Measurements from ENCODE around the gene TNNC2. TPM values are rescaled to one million over a fixed set of nuclear protein-coding genes. Genes with fewer than 3 reads are reported as not detected.

Gene TNNC2
- total and polyA plus RNA-seq, 2 of the 13 experiments (the other 11 are each of a cell fraction or from before 2014, with no cell fraction given) = 1.8 to 4.7 TPM

DNA sequence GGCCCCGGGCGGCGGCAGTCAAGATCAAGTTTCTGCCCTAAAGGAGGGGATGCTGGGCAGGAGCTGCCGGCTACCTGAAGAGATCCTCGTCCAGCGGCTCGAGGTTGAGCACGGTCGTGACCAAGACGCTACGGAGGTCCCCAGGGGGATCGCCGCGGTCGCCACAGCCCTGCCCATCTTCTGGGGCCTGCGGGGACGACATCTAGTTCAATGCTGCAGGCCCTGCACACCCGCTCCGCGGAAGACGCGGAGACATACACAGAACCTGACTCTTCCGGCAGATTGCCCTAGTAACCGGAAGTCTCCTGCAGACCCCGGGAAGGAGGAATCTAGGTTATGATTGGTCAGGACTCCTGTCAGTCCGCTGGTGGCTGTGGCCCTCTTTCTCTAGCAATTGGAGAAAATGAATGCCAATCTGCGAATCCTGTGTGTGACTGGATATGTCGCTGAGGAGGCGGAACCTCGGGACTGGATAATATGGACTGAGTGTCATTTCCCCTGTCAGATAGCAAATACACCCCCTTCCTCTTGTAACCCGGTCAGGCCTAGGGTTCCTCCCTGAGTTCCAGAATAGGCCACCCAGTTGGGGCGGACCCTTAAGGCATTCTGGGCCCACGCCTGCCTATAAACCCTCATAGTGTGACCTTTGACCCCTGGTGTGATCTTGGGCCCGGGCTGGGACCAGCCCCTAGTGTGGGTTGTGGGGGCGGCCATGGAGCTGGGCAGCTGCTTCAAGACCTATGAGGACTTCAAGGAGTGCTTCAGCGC is 30.2 kb upstream of the TNNC2 start, which contains the start of the genes ACOT8 and ZSWIM3 (continued):
- TF ChIP-seq ZEB1 (IDR thresholded peaks at IDR 0.05; ENCODE audit: insufficient replicate concordance, low read depth) = peak; percentile 81
- peak; percentile 99 for TF ChIP-seq KAT8 (CRISPR knock-in tag; IDR thresholded peaks at IDR 0.05)
- 0 out of 2 replicates have a peak, but pooled peaks have one; percentile 27 for TF ChIP-seq ATAD3A (CRISPR knock-in tag; IDR thresholded peaks at IDR 0.05)
- TF ChIP-seq GATA4 (IDR thresholded peaks at IDR 0.05; ENCODE audit: borderline replicate concordance, low read depth) = peak; percentile 48
- TF ChIP-seq ZNF674 (CRISPR knock-in tag; IDR thresholded peaks at IDR 0.05; ENCODE audit: low read depth) = no peak; the same call in 1 of the 2 replicates
- no peak for TF ChIP-seq THYN1 (CRISPR knock-in tag; IDR thresholded peaks at IDR 0.05; ENCODE audit: borderline replicate concordance, low read depth)
- TF ChIP-seq PHF5A (CRISPR knock-in tag; IDR thresholded peaks at IDR 0.05; ENCODE audit: low read depth, unreplicated experiment) = no peak
- no peak for TF ChIP-seq DNMT3B (CRISPR knock-in tag; conservative IDR thresholded peaks at IDR 0.05)
- no peak for TF ChIP-seq ZFAT (CRISPR knock-in tag; conservative IDR thresholded peaks at IDR 0.05)
- peak; percentile 97; the same call in 1 of the 2 replicates for TF ChIP-seq ARID2 (CRISPR knock-in tag; IDR thresholded peaks at IDR 0.05; ENCODE audit: borderline replicate concordance)
- no peak for TF ChIP-seq PLRG1 (conservative IDR thresholded peaks at IDR 0.05)
- TF ChIP-seq ZNF530 (CRISPR knock-in tag; IDR thresholded peaks at IDR 0.05; ENCODE audit: low read depth) = peak; percentile 38; the same call in 1 of the 2 replicates
- peak; percentile 81 for TF ChIP-seq ZNF441 (CRISPR knock-in tag; IDR thresholded peaks at IDR 0.05; ENCODE audit: borderline replicate concordance)
- TF ChIP-seq ZBTB7B (CRISPR knock-in tag; IDR thresholded peaks at IDR 0.05) = peak; percentile 73; the same call in 1 of the 2 replicates
- TF ChIP-seq ZNF12 (CRISPR knock-in tag; IDR thresholded peaks at IDR 0.05) = peak; percentile 75
- TF ChIP-seq IKZF1 (IDR thresholded peaks at IDR 0.05) = no peak
- peak; percentile 6; the same call in 1 of the 2 replicates for TF ChIP-seq ESRRA (CRISPR knock-in tag; IDR thresholded peaks at IDR 0.05; ENCODE audit: low read depth)
- no peak for TF ChIP-seq CENPT (CRISPR knock-in tag; IDR thresholded peaks at IDR 0.05; ENCODE audit: low read depth)
- TF ChIP-seq RFX3 (CRISPR knock-in tag; IDR thresholded peaks at IDR 0.05) = no peak; the same call in 1 of the 2 replicates
- TF ChIP-seq NCOR1 (IDR thresholded peaks at IDR 0.05; ENCODE audit: borderline replicate concordance, low read length) = peak; percentile 70; the same call in 1 of the 2 replicates
- peak; percentile 28 for TF ChIP-seq ZNF230 (CRISPR knock-in tag; IDR thresholded peaks at IDR 0.05)
- peak; percentile 82 for TF ChIP-seq AKAP8 (CRISPR knock-in tag; IDR thresholded peaks at IDR 0.05)
- TF ChIP-seq GPN1 (CRISPR knock-in tag; IDR thresholded peaks at IDR 0.05; ENCODE audit: borderline replicate concordance) = 0 out of 2 replicates have a peak, but pooled peaks have one; percentile 59
- TF ChIP-seq SAP130 (CRISPR knock-in tag; IDR thresholded peaks at IDR 0.05; ENCODE audit: low read depth) = peak; percentile 100
- TF ChIP-seq, protein P1, sequence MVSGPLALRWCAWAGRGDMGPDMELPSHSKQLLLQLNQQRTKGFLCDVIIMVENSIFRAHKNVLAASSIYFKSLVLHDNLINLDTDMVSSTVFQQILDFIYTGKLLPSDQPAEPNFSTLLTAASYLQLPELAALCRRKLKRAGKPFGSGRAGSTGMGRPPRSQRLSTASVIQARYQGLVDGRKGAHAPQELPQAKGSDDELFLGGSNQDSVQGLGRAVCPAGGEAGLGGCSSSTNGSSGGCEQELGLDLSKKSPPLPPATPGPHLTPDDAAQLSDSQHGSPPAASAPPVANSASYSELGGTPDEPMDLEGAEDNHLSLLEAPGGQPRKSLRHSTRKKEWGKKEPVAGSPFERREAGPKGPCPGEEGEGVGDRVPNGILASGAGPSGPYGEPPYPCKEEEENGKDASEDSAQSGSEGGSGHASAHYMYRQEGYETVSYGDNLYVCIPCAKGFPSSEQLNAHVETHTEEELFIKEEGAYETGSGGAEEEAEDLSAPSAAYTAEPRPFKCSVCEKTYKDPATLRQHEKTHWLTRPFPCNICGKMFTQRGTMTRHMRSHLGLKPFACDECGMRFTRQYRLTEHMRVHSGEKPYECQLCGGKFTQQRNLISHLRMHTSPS (CRISPR knock-in tag; IDR thresholded peaks at IDR 0.05; ENCODE audit: low read depth) = no peak; the same call in 1 of the 2 replicates
- TF ChIP-seq KLF11 (CRISPR knock-in tag; IDR thresholded peaks at IDR 0.05) = peak; percentile 96; the same call in 1 of the 2 replicates
- no peak for TF ChIP-seq GATAD2A (CRISPR knock-in tag; IDR thresholded peaks at IDR 0.05)
- no peak for TF ChIP-seq LCORL (IDR thresholded peaks at IDR 0.05)
- TF ChIP-seq LCORL (CRISPR knock-in tag; IDR thresholded peaks at IDR 0.05) = no peak; the same call in 1 of the 2 replicates
- peak; percentile 62 for TF ChIP-seq MED1 (CRISPR knock-in tag; IDR thresholded peaks at IDR 0.05)
- TF ChIP-seq TCF7 (IDR thresholded peaks at IDR 0.05; ENCODE audit: low read depth) = no peak
- 0 out of 2 replicates have a peak, but pooled peaks have one; percentile 89 for TF ChIP-seq WIZ (CRISPR knock-in tag; IDR thresholded peaks at IDR 0.05)
- peak; percentile 95; the same call in 1 of the 2 replicates for TF ChIP-seq ZNF572 (CRISPR knock-in tag; IDR thresholded peaks at IDR 0.05)
